SK-N-SH treated with all-trans-retinoic acid at 6 μM for 48 hours (cell line): Measurements from ENCODE around the gene ZMYND11.

Experiments
- CSDC2 ChIP-seq: fragments of 250-450 bp; sonication (Bioruptor Pico); IDR thresholded peaks from 2 replicates; pipeline ENCODE4 v1.5.0; 2020; ENCODE audit warnings: mild to moderate bottlenecking, moderate library complexity
- GLIS3 ChIP-seq: fragments of 250-450 bp; sonication (Bioruptor Pico); IDR thresholded peaks from 2 replicates; pipeline ENCODE4 v1.5.0; 2020; ENCODE audit warnings: mild to moderate bottlenecking, moderate library complexity
- ISL1 ChIP-seq: fragments of 250-450 bp; sonication (Bioruptor Pico); IDR thresholded peaks from 2 replicates; pipeline ENCODE4 v2.1.2; 2022; ENCODE audit warnings: mild to moderate bottlenecking, moderate library complexity
- PPARA ChIP-seq: fragments of 250-450 bp; sonication (Bioruptor Pico); IDR thresholded peaks from 2 replicates; pipeline ENCODE4 v1.5.0; 2020; ENCODE audit warnings: mild to moderate bottlenecking, borderline replicate concordance
- RARB ChIP-seq: fragments of 250-450 bp; sonication (Bioruptor Pico); IDR thresholded peaks from 2 replicates; pipeline ENCODE4 v1.8.0; 2021; ENCODE audit warnings: mild to moderate bottlenecking, moderate library complexity
- TOX ChIP-seq: fragments of 250-450 bp; sonication (Bioruptor Pico); IDR thresholded peaks from 2 replicates; pipeline ENCODE4 v1.8.0; 2021; ENCODE audit warnings: mild to moderate bottlenecking, moderate library complexity, borderline replicate concordance
- ZFP3 ChIP-seq: fragments of 250-450 bp; sonication (Bioruptor Pico); IDR thresholded peaks from 2 replicates; pipeline ENCODE4 v1.5.0; 2020; ENCODE audit warnings: mild to moderate bottlenecking, moderate library complexity
- ZFP30 ChIP-seq: fragments of 450-650 bp; formaldehyde crosslinking; IDR thresholded peaks from 2 replicates; pipeline ENCODE4 v1.5.0; 2022; ENCODE audit warnings: mild to moderate bottlenecking, moderate library complexity
- ZNF70 ChIP-seq: fragments of 450-650 bp; formaldehyde crosslinking; IDR thresholded peaks from 2 replicates; pipeline ENCODE4 v1.5.0; 2020; ENCODE audit warnings: mild to moderate bottlenecking, moderate library complexity
- TF ChIP-seq, protein P1 (sequence below): fragments of 250-450 bp; sonication (Bioruptor Pico); IDR thresholded peaks from 2 replicates; pipeline ENCODE4 v1.8.0; 2020; ENCODE audit warnings: mild to moderate bottlenecking, moderate library complexity, borderline replicate concordance
- TF ChIP-seq, protein P2 (sequence below): fragments of 250-450 bp; sonication (Bioruptor Pico); IDR thresholded peaks from 2 replicates; pipeline ENCODE4 v1.5.1; 2020; ENCODE audit warnings: low read depth, mild to moderate bottlenecking, moderate library complexity

DNA sequence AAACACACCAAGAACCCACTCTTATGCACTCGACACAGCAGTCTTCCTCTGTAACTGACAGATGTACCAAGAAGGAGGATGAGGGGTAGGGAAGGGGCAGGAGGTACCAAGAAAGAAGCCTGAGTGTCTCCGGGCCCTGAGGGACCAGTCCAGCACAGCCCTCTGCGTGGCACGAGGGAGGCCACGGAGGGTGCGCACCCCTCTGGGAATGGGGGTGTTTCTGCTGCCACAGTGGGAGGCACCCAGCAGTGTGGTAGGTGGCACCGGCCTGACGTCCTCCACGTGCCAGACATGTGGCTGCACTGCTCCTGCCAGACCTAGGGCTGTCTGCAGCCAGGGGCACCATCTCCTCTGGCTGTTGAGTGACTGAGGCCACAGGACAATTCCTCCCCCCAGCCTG lies 154.3 kb downstream of the ZMYND11 start:
- TF ChIP-seq RARB (CRISPR knock-in tag): no peak
- no peak for TF ChIP-seq ZFP30 (CRISPR knock-in tag)
- no peak for TF ChIP-seq ISL1
- TF ChIP-seq, protein P1, sequence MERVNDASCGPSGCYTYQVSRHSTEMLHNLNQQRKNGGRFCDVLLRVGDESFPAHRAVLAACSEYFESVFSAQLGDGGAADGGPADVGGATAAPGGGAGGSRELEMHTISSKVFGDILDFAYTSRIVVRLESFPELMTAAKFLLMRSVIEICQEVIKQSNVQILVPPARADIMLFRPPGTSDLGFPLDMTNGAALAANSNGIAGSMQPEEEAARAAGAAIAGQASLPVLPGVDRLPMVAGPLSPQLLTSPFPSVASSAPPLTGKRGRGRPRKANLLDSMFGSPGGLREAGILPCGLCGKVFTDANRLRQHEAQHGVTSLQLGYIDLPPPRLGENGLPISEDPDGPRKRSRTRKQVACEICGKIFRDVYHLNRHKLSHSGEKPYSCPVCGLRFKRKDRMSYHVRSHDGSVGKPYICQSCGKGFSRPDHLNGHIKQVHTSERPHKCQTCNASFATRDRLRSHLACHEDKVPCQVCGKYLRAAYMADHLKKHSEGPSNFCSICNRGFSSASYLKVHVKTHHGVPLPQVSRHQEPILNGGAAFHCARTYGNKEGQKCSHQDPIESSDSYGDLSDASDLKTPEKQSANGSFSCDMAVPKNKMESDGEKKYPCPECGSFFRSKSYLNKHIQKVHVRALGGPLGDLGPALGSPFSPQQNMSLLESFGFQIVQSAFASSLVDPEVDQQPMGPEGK: no peak
- TF ChIP-seq, protein P2, sequence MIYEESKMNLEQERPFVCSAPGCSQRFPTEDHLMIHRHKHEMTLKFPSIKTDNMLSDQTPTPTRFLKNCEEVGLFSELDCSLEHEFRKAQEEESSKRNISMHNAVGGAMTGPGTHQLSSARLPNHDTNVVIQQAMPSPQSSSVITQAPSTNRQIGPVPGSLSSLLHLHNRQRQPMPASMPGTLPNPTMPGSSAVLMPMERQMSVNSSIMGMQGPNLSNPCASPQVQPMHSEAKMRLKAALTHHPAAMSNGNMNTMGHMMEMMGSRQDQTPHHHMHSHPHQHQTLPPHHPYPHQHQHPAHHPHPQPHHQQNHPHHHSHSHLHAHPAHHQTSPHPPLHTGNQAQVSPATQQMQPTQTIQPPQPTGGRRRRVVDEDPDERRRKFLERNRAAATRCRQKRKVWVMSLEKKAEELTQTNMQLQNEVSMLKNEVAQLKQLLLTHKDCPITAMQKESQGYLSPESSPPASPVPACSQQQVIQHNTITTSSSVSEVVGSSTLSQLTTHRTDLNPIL (CRISPR knock-in tag): no peak
- TF ChIP-seq CSDC2 (CRISPR knock-in tag): no peak
- TF ChIP-seq ZNF70: no peak
- TF ChIP-seq PPARA (CRISPR knock-in tag): no peak
- no peak for TF ChIP-seq GLIS3 (CRISPR knock-in tag)
- no peak for TF ChIP-seq TOX
- no peak for TF ChIP-seq ZFP3
